Gastrocnemius medialis (tissue), 4 donors: ENCODE measurements around the gene PROM1.

ENCODE experiments used
- POLR2A ChIP-seq, 2 donors: fragments of 450-650 bp; IDR thresholded peaks; one replicate each; pipeline ENCODE4 v1.6.1; 2017; ENCODE audit warnings: antibody characterized with exemption in 2 of 2, mild to moderate bottlenecking in 2 of 2, moderate library complexity in 2 of 2
- TF ChIP-seq, protein P1 (sequence below), 5 experiments: fragments of 450-650 bp in 3 of 5; fragments of 200-600 bp in 2 of 5; sonication (generic) in 2 of 5; IDR thresholded peaks in 4 of 5; conservative IDR thresholded peaks in 1 of 5; 1 replicate in 4 of 5; 2 replicates in 1 of 5; pipeline ENCODE4 v1.5.1; 2016 to 2019; ENCODE audit warnings: antibody characterized with exemption in 5 of 5, mild to moderate bottlenecking in 3 of 5, moderate library complexity in 3 of 5

DNA sequence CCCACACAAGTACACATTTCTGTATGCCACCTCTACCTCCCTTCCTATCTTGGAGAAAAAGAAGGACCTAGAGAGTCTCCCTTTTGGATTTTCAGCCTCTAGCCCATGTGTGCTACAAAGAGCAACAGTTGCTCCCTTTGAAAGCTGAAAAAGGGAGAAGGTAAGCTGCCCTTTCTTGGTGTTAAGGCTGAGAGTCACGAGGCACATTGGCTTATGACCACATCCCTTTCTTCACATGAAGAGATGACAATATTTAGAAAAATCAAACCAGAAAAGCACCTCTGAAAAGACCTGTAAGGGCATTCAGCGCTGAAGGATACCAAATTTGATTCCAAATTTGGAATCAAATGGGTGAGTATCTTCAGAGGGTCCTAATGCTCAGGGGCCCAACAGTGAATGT lies 138.9 kb downstream of the PROM1 start:
- TF ChIP-seq, protein P1, sequence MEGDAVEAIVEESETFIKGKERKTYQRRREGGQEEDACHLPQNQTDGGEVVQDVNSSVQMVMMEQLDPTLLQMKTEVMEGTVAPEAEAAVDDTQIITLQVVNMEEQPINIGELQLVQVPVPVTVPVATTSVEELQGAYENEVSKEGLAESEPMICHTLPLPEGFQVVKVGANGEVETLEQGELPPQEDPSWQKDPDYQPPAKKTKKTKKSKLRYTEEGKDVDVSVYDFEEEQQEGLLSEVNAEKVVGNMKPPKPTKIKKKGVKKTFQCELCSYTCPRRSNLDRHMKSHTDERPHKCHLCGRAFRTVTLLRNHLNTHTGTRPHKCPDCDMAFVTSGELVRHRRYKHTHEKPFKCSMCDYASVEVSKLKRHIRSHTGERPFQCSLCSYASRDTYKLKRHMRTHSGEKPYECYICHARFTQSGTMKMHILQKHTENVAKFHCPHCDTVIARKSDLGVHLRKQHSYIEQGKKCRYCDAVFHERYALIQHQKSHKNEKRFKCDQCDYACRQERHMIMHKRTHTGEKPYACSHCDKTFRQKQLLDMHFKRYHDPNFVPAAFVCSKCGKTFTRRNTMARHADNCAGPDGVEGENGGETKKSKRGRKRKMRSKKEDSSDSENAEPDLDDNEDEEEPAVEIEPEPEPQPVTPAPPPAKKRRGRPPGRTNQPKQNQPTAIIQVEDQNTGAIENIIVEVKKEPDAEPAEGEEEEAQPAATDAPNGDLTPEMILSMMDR (IDR thresholded peaks at IDR 0.05 in 4 of 5, conservative IDR thresholded peaks at IDR 0.05 in 1 of 5), result no peak
- no peak for TF ChIP-seq POLR2A (IDR thresholded peaks at IDR 0.05)
